Articular chondrocyte of knee joint (primary cell): ENCODE results near the gene BCL2L1. TPM values are rescaled to one million over a fixed set of nuclear protein-coding genes. Genes with fewer than 3 reads are reported as not detected.

ENCODE experiments used
- total RNA-seq: library from RNA; depleted of rRNA; stranded (reverse); fragments of >200 nt; gene quantifications from 2 replicates; pipeline ENCODE4 v1.2.3, GENCODE V29; 2012

The BCL2L1 gene
- 77.9 and 97.6 TPM in 2 replicates for total RNA-seq

DNA sequence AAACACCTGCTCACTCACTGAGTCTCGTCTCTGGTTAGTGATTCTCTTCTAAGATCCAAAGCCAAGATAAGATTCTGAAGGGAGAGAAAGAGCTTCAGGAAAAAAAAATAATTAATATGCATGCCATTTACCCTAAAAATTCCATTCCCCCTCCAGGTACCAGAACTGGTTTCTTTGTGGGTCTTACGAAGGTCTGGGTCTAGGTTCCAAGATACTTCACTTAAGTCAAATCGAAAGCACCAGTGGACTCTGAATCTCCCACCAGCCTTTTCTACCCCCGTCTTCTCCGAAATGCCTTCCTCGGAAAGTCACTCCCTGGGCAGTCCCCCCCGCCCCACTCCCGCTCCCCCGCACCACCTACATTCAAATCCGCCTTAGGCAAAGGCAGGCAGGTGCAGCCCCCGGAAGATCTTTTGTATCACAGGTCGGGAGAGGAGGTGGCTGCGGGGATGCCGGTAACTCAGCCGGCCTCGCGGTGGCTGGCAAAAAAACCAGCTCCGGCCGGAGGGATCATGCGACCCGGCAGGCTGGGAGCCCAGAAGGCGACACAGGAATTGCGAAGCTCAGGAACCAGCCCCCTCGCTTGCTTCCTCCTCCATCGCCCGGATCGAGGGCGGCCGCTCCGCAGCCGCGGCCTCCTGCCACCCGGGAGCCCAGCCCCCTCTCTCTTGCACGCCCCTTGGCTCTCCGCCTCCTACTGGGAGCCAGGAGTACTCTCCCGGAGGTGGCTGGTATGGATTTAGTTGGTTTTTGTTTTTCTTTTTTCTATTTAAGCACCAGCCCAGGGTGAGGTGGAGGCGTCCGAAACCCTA, at the start of gene BCL2L1:
Gene BCL2L1 (minus strand): TSS at position 612 of the 812 bp plus-strand sequence. CDS start 650 bp downstream, outside the sequence.

DNA sequence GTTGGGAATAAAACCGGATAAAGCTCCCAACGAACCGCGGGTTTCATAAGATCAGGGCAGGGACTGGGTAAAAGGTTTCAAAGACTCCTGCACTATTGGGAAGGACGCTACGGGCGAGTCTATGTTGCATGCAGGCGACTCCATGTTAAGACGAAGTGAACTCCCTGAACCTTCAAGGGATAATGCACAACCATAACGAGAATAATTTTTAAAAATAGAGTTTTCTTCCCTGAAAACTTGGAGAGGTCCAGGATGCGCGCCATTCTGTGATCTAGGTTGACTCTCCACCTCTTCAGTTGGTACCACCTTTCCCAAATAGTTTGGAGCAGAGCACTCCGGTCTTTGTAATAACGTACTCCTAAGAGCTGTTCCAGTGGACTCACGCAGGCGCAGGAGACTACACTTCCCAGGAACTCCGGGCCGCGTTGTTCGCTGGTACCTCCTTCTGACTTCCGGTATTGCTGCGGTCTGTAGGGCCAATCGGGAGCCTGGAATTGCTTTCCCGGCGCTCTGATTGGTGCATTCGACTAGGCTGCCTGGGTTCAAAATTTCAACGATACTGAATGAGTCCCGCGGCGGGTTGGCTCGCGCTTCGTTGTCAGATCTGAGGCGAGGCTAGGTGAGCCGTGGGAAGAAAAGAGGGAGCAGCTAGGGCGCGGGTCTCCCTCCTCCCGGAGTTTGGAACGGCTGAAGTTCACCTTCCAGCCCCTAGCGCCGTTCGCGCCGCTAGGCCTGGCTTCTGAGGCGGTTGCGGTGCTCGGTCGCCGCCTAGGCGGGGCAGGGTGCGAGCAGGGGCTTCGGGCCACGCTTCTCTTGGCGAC, 16.3 kb upstream of the BCL2L1 start, which contains the start of gene TPX2:
Gene TPX2 (plus strand): TSS at position 562 of the 821 bp plus-strand sequence. CDS start 18,187 bp downstream, outside the sequence.

DNA sequence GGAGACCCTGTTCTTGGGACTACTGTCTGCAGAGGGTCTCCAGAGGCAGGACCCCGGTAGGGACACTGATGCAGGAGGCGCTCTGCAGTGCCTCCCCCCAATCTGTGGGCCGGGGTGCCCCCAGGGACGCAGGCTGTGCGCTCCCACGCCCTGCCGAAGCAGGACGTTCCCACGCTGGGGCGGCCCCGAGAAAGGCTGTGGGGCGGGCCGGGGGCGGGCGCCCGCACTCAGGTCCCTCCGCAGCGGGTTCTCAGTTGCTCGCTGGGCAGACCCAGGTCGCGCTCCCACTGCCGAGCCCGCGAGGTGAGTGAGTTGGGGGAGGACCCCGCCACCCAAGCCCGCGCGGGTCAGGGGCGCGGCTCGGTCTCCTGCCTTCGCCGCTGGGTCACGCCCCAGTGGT, 85.0 kb downstream of the BCL2L1 start, which contains the start of gene COX4I2:
Gene COX4I2 (plus strand): TSS at position 253 of the 400 bp plus-strand sequence. CDS start 1,106 bp downstream, outside the sequence.

Other genes with a start within 250 kb of the BCL2L1 start
- not detected in 2 replicates for gene DEFB124, start 247.7 kb downstream of the BCL2L1 start, total RNA-seq
- 0.76 and 0.78 TPM in 2 replicates for gene REM1, start 247.6 kb downstream of the BCL2L1 start, total RNA-seq
- 110 and 124 TPM in 2 replicates for gene HM13, start 208.4 kb downstream of the BCL2L1 start, total RNA-seq
- gene ID1, start 117.6 kb downstream of the BCL2L1 start, total RNA-seq = 154 and 364 TPM in 2 replicates
- gene COX4I2, start 85.0 kb downstream of the BCL2L1 start, total RNA-seq = not detected in 2 replicates
- gene TPX2, start 16.4 kb upstream of the BCL2L1 start, total RNA-seq = 34.5 and 52.8 TPM in 2 replicates
- 0.11 and 0.13 TPM in 2 replicates for gene MYLK2, start 96.5 kb upstream of the BCL2L1 start, total RNA-seq
- not detected in 2 replicates for gene FOXS1, start 122.7 kb upstream of the BCL2L1 start, total RNA-seq
- 1.5 and 1.6 TPM in 2 replicates for gene DUSP15, start 147.7 kb upstream of the BCL2L1 start, total RNA-seq
- 0.11 and 0.26 TPM in 2 replicates for gene TTLL9, start 147.8 kb upstream of the BCL2L1 start, total RNA-seq
- 3.1 and 3.4 TPM in 2 replicates for gene PDRG1, start 229.2 kb upstream of the BCL2L1 start, total RNA-seq
- gene XKR7, start 245.3 kb upstream of the BCL2L1 start, total RNA-seq = not detected in 2 replicates